Thoracic aorta endothelial cell (primary cell): ENCODE data around the gene CD36. TPM values are rescaled to one million over a fixed set of nuclear protein-coding genes. Genes with fewer than 3 reads are reported as not detected.

Source experiments
- small RNA-seq: library from RNA; depleted of rRNA; stranded (forward); fragments of <200 nt; gene quantifications from one replicate; pipeline ENCODE3, GENCODE V24; 2012
- total RNA-seq: library from RNA; depleted of rRNA; stranded (reverse); fragments of >200 nt; gene quantifications from 2 replicates; pipeline ENCODE4 v1.2.3, GENCODE V29; 2012

CD36 gene
- total RNA-seq, result under 0.01 and 0.53 TPM in 2 replicates

DNA sequence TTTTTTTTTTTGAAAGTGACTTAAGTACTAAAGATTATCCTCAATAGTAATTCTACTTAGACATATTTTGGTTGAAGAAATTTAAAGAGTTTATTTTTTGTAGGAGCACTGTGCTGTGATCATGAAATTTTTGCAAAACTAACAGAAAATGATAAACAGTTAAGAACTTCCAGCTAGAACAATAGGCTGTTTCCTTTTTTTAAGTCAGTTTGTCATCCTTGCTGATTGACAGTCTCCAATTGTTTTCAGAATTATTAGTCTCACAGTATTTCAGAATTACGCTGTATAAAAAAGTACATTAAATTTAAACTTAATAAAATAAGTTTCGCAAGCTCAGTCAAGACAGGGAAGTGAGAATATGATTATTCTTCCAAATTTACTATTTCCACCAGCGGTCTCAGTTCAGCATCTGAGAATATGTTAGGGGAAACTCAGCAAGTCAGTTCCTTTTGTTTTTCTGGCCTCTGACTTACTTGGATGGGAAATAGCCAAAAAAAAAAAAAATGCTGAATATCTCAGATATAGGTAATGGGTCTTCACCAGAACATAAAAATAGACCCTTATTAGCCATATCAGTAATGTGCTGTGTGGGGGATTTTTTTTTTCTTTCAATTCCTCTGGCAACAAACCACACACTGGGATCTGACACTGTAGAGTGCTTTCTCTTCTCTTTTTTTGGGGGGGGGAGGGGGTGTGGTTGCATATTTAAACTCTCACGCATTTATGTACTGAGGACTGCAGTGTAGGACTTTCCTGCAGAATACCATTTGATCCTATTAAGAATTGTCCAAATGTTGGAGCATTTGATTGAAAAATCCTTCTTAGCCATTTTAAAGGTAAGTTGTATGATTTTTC, at the start of gene CD36:
Gene CD36 (plus strand): TSS at position 732 of the 855 bp plus-strand sequence. CDS start 8,099 bp downstream, outside the sequence.

Small RNA genes lying within 50 kb of the gene (small RNA-seq; reads per million reads assigned to genes)
- not detected for gene AC073850.1

Other genes starting within 250 kb of the CD36 start
- gene GNAT3, start 126.6 kb upstream of the CD36 start, total RNA-seq, result not detected in 2 replicates